Measurements from ENCODE around the gene KRTAP10-4.

KRTAP10-4 gene

GRCh38 chr21:44618909-44619308, 45.4 kb downstream of the KRTAP10-4 start:
- no peak overlapping the region for H3K4me3 ChIP-seq (ENCODE audit: low read depth, low read length)
- no peak for DNase-seq (ENCODE audit: low read depth)
- TF ChIP-seq, protein P1, sequence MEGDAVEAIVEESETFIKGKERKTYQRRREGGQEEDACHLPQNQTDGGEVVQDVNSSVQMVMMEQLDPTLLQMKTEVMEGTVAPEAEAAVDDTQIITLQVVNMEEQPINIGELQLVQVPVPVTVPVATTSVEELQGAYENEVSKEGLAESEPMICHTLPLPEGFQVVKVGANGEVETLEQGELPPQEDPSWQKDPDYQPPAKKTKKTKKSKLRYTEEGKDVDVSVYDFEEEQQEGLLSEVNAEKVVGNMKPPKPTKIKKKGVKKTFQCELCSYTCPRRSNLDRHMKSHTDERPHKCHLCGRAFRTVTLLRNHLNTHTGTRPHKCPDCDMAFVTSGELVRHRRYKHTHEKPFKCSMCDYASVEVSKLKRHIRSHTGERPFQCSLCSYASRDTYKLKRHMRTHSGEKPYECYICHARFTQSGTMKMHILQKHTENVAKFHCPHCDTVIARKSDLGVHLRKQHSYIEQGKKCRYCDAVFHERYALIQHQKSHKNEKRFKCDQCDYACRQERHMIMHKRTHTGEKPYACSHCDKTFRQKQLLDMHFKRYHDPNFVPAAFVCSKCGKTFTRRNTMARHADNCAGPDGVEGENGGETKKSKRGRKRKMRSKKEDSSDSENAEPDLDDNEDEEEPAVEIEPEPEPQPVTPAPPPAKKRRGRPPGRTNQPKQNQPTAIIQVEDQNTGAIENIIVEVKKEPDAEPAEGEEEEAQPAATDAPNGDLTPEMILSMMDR (conservative IDR thresholded peaks at IDR 0.05; ENCODE audit: low read depth, low read length) = no peak

DNA sequence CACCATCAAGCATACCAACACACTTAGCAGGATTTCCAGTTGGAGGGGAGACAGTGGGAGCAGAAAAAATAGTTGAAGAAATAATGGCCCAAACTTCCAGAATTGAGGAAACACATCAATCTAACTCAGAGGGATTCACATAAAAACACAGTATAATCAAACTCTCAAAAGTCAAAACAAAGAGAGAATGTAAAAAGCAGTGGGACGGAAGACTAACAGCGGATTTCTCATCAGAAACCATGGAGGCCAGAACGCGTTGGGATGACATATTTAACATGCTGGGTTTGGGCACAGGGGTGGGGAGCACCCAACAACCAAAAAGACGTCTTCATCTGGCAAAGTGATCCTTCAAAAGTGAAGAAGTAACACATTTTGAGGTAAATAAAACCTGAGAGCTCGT, 46.4 kb downstream of the KRTAP10-4 start:
- no peak overlapping the region for H3K4me3 ChIP-seq (ENCODE audit: low read depth, low read length)
- no peak for DNase-seq (ENCODE audit: low read depth)
- TF ChIP-seq, protein P1 (conservative IDR thresholded peaks at IDR 0.05; ENCODE audit: low read depth, low read length) = no peak

GRCh38 chr21:44623575-44623974, 50.0 kb downstream of the KRTAP10-4 start:
- TF ChIP-seq, protein P1 (conservative IDR thresholded peaks at IDR 0.05; ENCODE audit: low read depth, low read length) = no peak
- no peak overlapping the region for H3K4me3 ChIP-seq (ENCODE audit: low read depth, low read length)
- DNase-seq (ENCODE audit: low read depth) = no peak

Measured in choroid plexus epithelial cell (primary cell).